Left lobe of liver (tissue), 2 donors: Measurements from ENCODE around the gene TPM1. TPM values are rescaled to one million over a fixed set of nuclear protein-coding genes. Genes with fewer than 3 reads are reported as not detected.

Source experiments
- ATAC-seq: fragments of 200-7000 bp; cut with Tn5 transposase; one replicate; pipeline ENCODE4 v1.9.1; 2020; ENCODE audit warnings: mild to moderate bottlenecking, moderate library complexity
- DNase-seq: peaks from one replicate; pipeline ENCODE4 v3.0.0-alpha.2; 2020; ENCODE audit warnings: low spot score
- total RNA-seq: library from RNA; stranded (reverse); gene quantifications from one replicate; pipeline ENCODE4 v1.2.1, GENCODE V29; 2021
- donor health status: DM: no; HTN: no; CAD: no; lungs with moderate emphysema.
- donor health status: DM: no; HTN: yes; CAD: no.

TPM1 gene
- total RNA-seq, 1 donor from 2014 or later: 52.6 TPM

DNA sequence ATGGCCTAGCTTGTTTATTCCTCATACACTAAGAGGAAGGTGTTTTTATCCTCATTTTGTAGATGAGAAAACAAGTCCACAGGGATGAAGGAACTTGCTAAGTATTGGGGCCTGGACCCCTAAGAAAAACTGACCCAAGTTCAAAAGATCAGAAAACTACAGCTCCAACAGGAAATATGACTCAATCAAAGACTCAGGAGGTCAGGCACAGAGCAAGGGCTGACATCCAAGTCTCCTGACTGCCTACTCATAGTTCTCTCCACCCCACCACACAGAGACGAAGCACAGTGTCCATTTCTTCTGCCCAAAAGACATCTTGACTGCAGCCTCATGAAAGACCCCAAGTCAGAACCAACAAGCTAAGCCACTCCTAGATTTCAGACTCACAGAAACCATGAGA is 26.9 kb upstream of the TPM1 start:
- ATAC-seq: peak; percentile 62
- peak; percentile 55 for DNase-seq

DNA sequence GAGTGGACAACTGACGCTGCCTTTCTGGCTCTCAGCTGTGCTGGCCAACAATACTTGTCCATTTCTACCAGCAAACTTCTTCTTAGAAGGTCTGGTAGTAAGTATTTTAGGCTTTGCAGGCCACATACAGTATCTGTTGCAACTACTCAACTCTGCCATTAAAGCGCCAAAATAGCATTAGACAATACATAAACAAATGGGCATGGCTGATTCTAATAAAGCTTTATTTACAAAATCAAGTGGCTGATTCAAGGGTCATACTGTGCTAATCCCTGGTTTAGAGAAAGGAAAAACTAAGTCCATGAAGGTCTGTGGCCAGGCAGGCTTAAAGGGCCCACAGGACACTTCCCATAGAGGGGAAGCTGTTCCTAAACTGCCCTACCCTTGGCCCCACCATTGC is 26.3 kb upstream of the TPM1 start:
- no peak for ATAC-seq
- no peak for DNase-seq

DNA sequence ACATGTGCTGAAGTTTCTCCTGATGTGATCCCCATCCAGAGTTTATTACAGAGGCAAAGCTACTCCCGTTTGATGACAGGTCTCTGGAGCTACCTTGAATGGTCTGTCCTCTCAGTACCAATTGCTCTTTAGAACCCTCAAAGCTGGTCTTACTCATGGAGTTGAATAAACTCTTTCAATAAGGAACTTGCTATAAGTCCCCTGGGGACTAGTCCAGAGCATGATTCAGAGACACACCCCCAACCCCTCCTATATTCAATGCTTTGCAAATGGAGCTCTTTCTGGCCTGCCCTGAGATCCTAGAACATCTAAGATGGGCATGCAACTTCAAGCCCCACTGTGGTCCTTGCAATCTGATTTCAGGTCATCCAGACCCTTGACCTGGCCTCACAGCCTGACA is 23.9 kb upstream of the TPM1 start:
- ATAC-seq (no peak), DNase-seq (no peak)

DNA sequence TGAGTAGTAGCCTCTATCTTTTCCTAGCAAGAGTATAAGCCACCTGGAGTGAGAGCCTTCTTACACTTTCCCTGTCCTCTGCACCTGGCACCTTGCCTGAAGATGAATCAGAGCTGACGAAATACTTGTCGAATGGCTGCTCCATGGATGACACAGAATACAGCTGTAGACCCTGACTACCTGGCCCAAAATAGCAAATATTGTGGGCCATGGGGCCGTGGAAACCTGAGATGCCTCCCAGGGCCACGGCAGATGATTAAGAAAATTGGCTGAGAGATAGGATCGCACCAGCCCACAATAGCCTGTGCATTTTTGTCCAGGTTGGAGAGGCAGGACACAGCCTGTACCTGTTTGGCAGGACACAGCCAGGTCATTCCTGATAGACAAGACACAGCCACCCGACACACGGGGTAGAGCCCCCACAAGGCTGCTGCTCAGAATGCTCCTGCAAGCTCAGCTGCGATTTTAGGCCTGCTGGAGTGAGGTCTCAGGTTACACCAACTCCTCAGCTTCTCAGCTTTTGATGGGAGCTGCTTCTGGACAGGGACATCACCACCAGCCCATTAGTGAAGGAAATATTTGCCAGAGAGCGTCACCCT is 22.9 kb upstream of the TPM1 start:
- DNase-seq (no peak), ATAC-seq (peak; percentile 42)

DNA sequence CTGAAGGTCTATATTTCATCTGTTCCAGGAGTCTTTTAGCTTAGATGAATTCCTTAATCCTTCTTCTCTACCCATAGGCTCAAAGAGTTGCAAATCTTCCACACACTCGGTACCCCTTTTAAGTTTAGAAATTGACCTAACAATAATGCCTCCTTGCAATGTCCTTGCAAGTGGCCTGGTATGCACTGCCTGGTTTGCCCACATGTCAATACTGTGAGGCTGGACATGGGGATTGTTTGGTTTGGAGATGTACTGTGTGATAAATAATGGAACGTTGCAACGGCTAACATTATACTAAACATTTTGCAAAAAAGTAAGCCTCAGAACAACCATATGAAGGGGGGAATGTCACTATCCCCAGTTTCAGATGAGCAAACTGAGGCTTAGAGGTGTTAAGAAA is 22.4 kb upstream of the TPM1 start:
- ATAC-seq (no peak), DNase-seq (no peak)

DNA sequence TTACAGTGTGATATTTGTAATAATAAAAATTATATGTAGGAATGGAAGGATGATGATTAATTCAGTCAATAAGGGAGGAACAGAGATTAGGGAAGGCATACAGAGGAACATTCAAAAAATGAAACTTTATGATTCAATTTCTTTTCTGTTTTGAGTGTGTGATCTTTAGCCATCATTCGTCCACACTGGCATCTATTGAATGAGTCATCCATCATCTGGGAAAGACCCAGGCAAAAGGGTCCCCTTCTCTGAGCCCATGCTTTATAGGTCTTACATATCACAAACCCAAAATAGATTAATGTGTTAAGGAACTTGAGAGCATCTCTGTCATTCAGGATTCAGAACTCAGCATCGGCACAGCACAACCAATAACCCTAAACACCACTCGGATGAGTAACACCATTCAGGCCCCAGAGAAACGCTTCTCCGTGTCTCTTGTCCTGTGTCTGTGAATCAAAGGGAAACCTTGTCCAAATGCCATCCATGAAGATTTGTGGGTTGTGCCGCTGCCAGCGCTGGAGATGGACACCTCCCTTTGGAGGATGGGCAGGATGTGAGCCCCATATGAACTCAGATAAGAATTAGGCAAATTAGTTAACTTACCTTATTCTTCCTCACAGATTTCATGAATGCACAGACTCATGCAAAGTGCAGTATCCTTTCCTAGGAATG is 21.7 kb upstream of the TPM1 start:
- no peak for ATAC-seq
- no peak for DNase-seq

DNA sequence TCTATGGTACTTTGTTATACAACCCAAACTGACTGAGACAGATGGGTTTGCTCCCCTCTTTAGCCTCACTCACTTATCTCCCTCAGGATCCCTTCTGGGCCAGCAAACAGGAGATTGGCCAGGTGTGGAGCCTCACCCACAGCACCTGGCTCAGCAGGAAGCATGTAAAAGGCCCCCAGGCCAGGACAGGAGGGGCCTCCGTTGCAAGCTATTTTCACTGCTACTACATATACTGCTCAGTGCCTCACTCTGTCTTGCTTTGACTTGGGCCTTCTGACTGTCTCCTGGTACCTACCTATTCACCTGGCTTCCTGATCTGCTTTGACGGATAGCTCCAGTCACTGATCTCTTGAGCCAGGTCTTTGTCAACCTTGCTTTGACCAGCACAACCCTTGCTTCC is 20.4 kb upstream of the TPM1 start:
- ATAC-seq: no peak

DNA sequence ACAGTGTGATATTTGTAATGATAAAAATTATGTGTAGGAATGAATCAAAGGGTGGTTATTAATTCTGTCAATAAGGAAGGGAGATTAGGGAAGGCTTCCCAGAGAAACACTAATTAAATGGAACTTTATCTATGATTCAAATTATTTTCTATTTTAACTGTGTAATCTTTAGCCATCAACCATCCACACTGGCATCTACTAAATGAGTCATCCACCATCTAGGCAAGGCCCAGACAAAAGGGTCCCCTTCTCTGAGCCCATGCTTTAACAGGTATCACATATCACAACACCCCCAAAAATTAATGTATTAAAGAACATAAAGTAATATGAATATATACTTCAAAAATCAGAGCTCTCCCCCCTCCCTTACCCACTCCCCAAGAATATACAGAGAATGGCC is 19.9 kb upstream of the TPM1 start:
- ATAC-seq (no peak), DNase-seq (no peak)

More for the DNA sequence above, 20.4 kb upstream of the TPM1 start:
- DNase-seq: no peak

DNA sequence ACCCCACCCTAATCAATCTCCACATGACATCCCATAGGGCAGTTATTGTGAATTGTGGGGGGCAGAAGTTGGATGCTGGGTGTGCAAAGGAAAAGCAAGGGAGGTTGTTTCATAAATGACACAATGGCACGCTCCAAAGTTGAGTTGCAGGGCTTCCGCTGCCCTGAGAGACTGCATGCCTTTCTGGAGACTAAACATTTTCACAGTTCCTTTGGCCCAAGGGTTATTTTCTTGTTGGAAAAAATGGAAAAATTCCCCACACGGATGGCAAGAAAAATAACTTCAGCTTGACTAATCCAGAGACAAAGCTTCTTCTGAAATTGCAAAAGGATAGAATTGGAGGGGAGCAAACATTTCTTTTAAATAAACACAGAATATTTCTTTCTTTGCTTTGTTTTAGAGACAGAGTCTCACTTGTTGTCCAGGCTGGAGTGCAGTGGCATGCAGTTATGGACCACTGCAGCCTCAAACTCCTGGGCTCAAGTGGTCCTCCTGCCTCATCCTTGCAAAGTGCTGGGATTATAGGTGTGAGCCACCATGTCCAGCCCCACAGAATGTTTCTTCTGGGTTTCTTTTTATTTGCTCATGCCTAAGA is 19.1 kb upstream of the TPM1 start:
- DNase-seq (no peak), ATAC-seq (no peak)

DNA sequence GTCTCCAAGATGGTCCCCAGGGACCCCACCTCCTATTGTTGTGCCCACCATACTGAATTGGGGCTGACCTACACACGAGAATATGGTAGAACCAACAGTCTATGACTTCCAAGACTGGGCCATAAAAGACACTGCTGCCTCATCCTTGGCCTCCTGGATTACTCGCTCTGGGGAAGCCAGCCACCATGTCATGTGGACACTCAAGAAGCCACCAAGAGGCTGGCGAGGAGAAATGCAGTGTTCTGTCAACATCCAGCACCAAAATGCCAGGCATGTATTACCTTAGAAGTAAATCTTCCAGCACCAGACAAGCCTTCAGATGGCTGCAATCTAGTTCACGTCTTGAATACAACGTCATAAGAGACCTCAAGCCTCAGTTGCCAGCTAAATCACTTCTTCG is 17.1 kb upstream of the TPM1 start:
- DNase-seq (no peak), ATAC-seq (no peak)

DNA sequence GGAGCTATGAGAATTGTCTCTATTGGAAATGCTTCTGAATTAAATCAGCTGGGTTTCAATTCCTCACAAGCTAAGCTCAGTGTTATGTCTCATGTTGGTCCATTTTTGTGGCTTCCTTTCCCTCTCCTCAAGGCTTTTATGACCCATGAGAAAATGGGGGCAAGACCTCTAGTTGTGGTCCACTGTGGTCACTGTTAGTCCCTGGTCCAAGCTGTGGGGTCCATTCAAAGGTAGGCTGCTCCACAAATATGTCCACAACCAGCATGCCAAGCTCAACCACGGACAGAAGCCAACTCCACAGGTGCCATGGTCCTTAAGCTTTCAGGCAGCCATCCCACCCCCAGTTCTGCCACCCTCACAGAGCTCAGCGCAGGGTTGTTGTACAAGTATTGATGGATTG is 14.9 kb upstream of the TPM1 start:
- DNase-seq: no peak

DNA sequence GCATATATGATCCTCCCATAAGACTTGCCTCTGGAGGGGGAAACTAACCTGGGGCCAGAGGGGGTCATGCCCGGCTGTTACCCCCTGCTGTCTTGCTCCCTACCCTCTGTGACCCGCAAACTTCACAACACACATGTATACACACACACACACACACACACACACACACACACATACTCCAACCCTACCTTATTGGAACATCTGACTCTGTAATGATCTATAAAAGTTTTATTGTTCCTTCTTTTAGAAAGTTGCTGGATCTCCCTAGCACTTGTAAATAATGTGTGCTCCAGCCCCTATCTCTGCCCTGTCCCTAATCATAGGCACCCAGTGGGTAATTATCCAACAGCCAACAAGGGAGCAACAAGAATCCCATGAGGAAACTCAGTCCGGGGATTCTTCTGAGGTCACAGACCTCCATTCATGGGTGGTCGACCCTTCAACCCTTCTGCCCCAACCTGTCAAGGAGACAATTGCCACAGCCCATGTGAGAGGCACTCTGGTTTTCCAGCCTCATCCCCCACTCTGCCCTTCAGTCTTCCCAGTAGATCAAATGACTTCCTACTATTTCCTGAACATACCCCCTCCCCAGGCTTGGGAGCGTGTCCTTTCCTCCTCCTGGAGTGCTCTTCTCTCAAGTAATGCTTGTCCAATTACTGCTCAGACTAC is 14.0 kb upstream of the TPM1 start:
- DNase-seq (no peak), ATAC-seq (no peak)

More for the DNA sequence above, 14.9 kb upstream of the TPM1 start:
- ATAC-seq: no peak

DNA sequence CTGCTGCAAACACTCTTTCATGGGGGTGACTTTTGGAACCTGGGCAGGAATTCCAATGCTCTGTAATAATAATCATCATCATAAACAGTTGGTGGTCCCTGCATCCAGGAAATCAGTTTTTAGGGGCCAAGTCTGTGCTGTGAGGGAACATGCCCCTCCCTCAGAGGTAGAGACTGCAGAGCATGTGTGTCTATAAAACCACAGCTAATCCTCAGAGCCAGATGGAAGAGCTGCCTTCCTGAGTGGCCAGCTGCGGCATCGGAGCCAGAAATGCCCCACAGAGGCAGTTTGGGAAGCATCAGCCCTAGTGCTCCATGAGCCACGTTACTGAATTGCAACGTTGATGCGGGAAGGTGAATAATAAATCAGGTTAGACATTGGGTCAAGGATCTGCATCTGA is 12.9 kb upstream of the TPM1 start:
- DNase-seq: no peak
- ATAC-seq: no peak

DNA sequence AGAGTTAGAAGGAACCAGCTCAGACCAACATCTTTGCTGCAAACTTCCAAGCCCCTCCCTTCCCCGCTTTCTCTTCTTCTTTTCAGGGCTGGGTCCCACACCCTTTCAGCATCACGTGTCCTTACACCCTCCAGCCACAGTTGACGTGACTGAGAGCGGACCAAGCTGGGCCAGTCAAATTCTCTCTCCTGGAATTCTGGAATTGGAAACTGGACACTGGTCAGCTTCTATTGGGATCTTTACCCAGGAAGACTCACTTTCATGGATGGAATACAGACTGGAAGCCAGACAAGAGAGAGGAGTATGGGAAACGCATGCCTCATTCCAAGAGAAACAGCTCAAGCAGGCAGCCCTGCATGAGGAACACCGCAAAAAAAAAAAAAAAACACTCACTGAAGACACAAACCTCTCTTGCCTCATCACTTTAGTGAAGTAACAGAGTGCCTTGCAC is 12.4 kb upstream of the TPM1 start:
- DNase-seq (no peak), ATAC-seq (peak; percentile 41)

DNA sequence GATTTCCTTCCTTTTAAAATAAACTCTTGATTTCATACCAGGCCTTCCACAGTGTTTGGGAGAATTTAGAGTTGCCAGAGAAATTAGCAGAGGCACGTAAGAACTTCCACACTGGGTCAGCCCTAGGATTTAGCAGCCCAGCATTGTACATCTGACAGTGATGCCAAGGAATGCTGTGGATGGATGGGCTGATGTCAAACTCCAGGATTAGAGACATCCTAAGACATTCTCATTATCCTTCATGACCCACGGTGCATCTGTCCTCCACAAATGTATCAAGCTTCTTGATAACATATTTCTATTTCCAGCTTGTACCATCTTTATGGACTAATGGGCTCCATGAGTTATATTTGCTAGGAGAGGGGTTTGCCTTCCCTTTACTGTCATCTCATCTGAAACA is 8.0 kb upstream of the TPM1 start:
- ATAC-seq (no peak), DNase-seq (no peak)

DNA sequence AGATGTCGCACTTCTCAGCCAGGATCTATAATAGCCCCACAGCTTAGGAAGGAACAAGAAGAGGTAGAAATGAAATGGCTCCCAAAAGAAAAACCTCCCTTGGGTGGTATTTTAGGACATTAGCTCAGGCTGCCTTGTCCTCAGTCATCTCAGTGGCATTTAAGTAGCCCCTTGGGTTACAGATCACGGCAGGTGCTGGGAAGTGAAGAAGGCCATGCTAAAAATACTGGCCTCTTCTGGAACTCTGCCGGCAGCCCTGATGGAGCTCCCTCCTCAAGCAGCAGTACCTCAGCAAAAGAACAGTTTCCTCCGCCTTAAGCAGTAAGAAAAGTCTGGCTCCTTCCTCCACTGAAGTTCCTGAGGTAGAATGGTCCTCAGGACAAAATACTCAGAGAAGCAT is 7.3 kb upstream of the TPM1 start:
- no peak for ATAC-seq

DNA sequence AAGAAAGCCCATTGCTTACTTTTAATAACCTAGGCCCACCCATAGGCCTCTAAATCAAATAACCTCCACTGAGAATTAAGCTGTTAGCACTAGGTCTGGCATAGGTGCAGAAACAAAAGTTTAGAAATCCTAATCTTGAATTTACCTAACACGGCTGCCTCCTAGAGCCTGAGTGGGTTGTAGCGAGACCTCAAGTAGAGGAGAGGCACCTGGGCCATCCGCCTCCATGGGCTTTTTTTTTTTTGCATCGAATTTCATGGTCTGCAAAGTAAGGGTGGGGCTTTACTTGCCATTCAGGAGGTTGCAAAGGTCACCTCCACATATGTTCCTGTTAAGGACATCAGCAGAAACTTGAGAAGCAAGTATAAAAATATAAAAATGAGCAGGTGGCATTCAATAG is 6.6 kb upstream of the TPM1 start:
- ATAC-seq (peak; percentile 85), DNase-seq (no peak)

More for the DNA sequence above, 7.3 kb upstream of the TPM1 start:
- no peak for DNase-seq

DNA sequence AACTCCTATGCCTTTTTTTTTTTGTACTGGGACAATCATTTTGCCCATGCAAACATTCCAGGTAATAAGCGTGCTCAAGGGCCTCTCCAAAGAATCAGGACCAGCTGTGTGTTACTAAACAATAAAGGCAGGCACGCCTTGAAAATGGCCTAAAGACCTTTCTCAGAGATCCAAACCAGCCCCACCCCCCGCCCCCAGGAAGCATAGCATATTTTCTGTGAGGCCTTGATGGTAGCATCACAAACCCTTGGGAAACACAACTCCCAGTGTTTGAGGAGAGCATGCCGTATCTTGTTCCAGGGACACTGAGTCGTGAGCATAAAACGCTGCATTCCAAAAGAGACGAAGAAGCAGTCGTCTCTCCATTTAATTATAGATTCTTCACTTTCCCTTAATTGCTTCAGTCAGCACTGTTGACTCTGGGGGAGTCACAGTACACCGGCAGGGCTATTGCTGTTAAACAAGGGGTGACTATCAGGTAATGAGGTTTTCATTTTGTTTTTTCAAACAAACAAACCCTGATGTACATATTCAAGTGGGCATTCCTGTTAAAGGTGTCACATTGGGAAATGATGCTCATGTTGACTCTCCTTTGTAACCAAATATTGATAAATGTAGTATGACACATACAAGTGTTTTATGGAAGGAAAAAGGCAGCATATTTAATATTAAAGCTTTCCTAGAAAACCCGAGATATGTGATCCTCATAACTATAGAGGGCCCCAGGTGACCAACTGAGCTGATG is 4.4 kb upstream of the TPM1 start:
- no peak for DNase-seq
- no peak for ATAC-seq

DNA sequence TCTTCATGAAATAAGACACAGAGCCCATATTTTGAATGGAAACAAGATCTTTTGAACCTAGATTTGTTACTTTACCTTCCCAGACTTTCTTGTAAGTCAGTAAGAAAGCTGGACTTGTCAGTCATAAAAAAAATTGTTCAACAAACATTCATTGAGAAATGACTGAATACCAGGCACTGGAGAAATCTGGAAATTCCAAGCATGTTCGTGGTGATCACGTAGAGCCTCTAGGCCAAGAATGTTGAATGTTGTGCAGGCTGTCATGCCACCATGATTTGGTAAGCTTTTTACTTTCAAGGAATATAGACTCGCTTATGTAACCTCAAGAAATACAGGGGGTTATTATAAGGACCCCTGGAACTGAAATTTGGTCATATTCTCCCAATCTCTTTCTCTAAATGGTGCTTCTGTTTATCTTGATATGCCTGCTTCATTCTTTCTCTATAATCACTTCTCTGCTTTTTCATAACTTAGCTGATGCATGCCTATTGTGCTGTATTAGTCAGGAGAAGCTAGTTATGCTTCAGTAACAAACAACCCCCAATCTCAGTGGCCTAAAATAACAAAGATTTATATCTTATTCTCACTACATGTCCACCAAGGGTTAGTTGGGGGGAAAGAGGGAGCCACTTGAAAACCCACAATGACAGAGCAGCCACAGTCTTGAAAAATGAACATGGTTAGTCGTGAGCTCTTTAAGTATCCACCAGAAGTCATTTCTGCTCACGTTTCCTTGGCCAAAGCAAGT is 3.4 kb upstream of the TPM1 start:
- no peak for ATAC-seq
- no peak for DNase-seq

DNA sequence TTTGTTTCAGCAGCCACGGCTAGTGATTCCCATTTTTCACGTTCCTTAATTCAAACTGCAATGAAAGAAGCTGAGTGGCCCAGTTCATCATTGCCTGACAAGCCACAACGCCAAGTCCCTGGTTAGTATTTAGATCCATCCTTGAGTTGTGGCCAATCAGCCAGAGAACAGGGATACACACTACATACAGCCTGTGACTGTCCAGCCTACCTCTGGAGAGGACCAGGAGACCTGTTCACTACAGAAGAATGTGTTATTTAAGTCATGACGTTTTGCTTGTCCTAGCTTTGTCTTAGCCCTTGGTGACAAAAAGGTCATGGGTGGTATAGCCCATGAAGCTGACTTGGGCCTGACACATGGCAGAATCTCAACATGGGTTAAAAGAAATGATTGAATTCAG is 2.7 kb upstream of the TPM1 start:
- ATAC-seq (no peak), DNase-seq (no peak)

DNA sequence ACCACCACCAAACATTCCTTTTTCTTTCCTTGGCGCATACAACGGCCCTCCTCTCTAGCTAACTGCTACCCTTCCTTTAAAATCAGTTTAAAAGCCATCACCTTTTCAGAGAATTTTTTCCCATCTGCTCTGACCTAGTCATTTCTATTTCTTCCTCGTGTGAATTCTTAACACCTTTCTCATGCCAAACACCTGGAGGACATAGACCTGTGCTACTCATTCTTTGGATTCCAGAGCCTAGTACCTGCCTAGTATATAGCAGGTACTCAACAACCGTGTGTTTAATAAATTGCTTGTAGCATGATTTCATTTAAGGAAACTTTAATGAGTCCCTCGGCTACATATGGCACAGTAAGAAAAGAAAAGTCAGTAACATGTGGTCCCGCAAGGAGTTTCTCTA is 2.0 kb upstream of the TPM1 start:
- DNase-seq: no peak
- ATAC-seq: no peak
